ENCODE results near the gene NTF3.

GRCh38 chr12:5470703-5471102 is 38.8 kb downstream of the NTF3 start:
- TF ChIP-seq CTCF (IDR thresholded peaks at IDR 0.05) (no peak), POLR2A (IDR thresholded peaks at IDR 0.05) (no peak)
